Muscle of leg (tissue), 11 donors: ENCODE results near the gene BSG. TPM values are rescaled to one million over a fixed set of nuclear protein-coding genes. Genes with fewer than 3 reads are reported as not detected.
A peak's percentile ranks its signal among the peaks of the same experiment; 100 is the strongest.

Experiments
- DNase-seq: peaks from one replicate; pipeline ENCODE4 v3.0.0; 2013
- H3K27ac ChIP-seq: one replicate; pipeline ENCODE4 v1.5.1; 2013; ENCODE audit warnings: mild to moderate bottlenecking, low read length, control low read depth
- H3K27me3 ChIP-seq: one replicate; pipeline ENCODE4 v1.6.1; 2013; ENCODE audit warnings: low read length; ENCODE audit not compliant: control insufficient read depth, insufficient read depth
- H3K36me3 ChIP-seq: one replicate; pipeline ENCODE4 v1.6.1; 2013; ENCODE audit warnings: low read length; ENCODE audit not compliant: control insufficient read depth, insufficient read depth
- H3K4me1 ChIP-seq: one replicate; pipeline ENCODE4 v1.6.1; 2013; ENCODE audit warnings: low read length; ENCODE audit not compliant: control insufficient read depth, insufficient read depth
- H3K4me3 ChIP-seq: one replicate; pipeline ENCODE4 v1.5.1; 2013; ENCODE audit warnings: low read length, control low read depth
- H3K9me3 ChIP-seq: replicated peaks from 2 replicates; pipeline ENCODE4 v1.6.1; 2013; ENCODE audit warnings: low read depth, low read length; ENCODE audit not compliant: control insufficient read depth
- WGBS: methylation state at CpG from one replicate; pipeline ENCODE4 v1.1.5; 2013; ENCODE audit warnings: missing lambda C conversion rate; ENCODE audit not compliant: insufficient coverage; 5-methylcytosine and 5-hydroxymethylcytosine counted together
- polyA plus RNA-seq, 8 donors: library from polyadenylated mRNA; unstranded; fragments of 120-200 nt; gene quantifications; one replicate each; pipeline versions ENCODE4 v1.2.1 to v1.2.3, GENCODE V29; 2013; ENCODE audit warnings: inconsistent platforms in 1 of 8, low replicate concordance in 1 of 8; ENCODE audit not compliant: insufficient read length in 8 of 8, insufficient read depth in 1 of 8
- total RNA-seq: library from RNA; stranded (reverse); fragments of 120-200 nt; gene quantifications from one replicate; pipeline ENCODE4 v1.2.4, GENCODE V29; 2013

Gene BSG
- total and polyA plus RNA-seq, 9 donors: 160 to 260 (median 221) TPM

DNA sequence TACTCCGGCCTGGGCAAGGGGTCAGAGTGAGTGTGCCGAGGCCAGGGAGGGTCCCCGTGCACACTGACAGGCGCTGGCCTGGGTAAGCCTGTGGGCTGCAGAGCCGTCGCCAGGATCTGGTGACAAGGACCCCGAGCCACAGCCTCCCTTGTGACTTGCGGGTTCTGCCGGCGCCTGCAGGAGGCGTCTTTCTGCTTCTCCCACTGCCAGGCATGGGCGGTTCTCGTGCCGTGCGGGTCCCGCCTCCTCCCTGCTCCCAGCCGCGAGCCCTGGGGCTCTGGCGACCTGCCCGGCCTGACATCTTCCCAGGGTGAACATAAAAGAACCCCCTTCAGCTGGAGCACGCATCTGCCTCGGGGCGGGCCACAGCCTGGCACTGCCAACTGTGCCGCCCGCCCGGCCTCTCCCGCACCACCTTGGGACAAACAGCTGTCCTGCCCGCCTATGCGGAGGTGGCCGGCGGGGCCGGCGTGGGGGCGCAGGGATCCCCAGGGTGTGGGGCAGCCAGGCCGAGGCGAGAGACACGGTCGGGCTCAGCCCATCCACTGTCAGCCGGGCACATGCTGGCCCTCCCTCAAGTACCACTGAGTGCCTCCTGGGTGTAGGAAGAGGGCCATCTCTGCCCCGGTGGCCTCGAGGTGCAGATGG lies 15.8 kb downstream of the BSG start:
- Histone ChIP-seq H3K4me1 (peaks cover 17% of the 10 kb centered on the region), H3K9me3 (no peaks in the 10 kb centered on the region), H3K27me3 (peaks cover 63% of the 10 kb centered on the region), H3K4me3 (no peak overlapping the region), H3K27ac (no peak overlapping the region), H3K36me3 (peaks cover 2% of the 10 kb centered on the region)
- 8% methylated on average over 38 of the region's 41 CpGs for WGBS
- DNase-seq: peak; percentile 62

DNA sequence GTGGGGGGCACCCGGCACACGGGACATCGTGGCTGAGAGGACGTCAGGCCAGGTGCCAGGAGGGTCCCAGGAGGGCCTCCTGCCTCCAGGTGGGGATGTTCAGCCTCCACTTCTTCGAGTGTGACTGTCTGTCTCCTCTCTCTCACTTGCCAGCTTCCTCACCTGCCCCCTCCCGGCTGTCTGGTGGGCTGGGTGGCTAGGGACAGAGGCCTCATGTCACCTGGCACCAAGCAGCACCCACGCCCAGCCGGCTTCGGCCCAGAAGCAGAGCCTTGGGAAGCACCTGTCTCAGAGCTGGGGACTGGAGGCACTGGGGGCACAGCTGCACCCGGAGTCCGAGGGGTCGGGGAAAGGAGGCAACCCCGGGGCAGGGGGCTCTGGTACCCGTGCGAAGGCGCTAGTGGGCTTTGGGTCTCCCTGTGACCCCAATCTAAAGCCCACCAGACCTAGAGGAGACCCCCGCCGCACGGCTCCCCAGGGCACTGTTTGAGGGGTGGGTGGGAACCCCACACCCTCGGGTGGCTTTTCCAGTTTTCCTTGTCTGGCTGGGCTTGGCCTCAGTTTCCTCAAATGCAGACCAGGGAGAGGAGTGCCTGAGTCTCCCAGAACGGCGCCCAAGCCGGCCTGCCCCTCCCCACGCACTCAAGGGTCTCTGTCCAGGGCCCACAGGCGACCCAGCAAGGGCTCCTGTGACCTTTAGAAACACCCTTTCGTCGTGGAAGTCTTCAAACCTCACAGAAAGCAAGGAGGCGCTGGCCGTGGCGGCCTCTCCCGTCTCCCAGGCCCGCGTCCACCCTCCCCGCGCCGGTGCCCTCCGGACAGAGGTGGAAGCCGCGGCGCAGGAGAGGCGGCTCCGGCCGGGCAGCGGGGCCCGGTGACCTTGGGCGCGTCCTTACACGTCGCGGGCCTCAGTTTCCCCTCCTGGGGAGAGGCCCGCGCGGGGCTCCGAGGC lies 16.6 kb downstream of the BSG start:
- no peaks in the 10 kb centered on the region for H3K9me3 ChIP-seq
- no peaks in the 10 kb centered on the region for H3K36me3 ChIP-seq
- H3K27me3 ChIP-seq: peaks cover 71% of the 10 kb centered on the region
- H3K4me1 ChIP-seq: peaks cover 16% of the 10 kb centered on the region
- no peak for DNase-seq
- H3K27ac ChIP-seq: no peak overlapping the region
- no peak overlapping the region for H3K4me3 ChIP-seq
- WGBS: 9% methylated on average over 46 of the region's 54 CpGs

DNA sequence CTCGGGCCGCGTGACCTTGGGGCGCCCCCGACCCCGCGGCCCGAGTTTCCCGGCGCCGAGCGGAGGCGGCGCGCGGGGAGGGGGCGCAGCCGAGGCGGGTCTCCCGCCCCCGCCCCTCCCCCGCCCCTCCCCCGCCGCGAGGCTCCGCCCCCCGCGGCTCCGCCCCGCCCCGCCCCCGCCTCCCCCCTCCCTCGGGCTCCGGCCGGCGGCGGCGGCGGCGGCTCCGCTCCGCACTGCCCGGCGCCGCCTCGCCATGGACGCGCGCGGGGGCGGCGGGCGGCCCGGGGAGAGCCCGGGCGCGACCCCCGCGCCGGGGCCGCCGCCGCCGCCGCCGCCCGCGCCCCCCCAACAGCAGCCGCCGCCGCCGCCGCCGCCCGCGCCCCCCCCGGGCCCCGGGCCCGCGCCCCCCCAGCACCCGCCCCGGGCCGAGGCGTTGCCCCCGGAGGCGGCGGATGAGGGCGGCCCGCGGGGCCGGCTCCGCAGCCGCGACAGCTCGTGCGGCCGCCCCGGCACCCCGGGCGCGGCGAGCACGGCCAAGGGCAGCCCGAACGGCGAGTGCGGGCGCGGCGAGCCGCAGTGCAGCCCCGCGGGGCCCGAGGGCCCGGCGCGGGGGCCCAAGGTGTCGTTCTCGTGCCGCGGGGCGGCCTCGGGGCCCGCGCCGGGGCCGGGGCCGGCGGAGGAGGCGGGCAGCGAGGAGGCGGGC lies 17.4 kb downstream of the BSG start, which contains the start of gene HCN2:
TSS of gene HCN2 (plus strand) at position 189 of the 703 bp plus-strand sequence. CDS start at position 254, 65 bp downstream.
- peaks cover 77% of the 10 kb centered on the region for H3K27me3 ChIP-seq
- H3K9me3 ChIP-seq: no peaks in the 10 kb centered on the region
- H3K36me3 ChIP-seq: no peaks in the 10 kb centered on the region
- no peak within 1 kb of the TSS for H3K27ac ChIP-seq
- WGBS: under 1% methylated on average over 92 of the region's 132 CpGs
- peaks cover 15% of the 10 kb centered on the region for H3K4me1 ChIP-seq
- H3K4me3 ChIP-seq: no peak within 1 kb of the TSS
- no peak for DNase-seq

DNA sequence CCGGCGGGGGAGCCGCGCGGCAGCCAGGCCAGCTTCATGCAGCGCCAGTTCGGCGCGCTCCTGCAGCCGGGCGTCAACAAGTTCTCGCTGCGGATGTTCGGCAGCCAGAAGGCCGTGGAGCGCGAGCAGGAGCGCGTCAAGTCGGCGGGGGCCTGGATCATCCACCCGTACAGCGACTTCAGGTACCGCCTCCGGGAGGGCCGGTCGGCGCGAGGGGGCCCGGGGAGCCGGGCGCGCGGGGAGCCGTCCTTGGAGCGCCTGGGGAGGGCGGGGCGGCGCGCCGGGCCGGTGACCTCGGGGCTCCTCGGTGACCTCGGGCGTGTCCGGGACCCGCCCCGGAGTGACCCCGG lies 18.0 kb downstream of the BSG start:
- Histone ChIP-seq H3K36me3 (no peaks in the 10 kb centered on the region), H3K27me3 (peaks cover 81% of the 10 kb centered on the region), H3K4me1 (peaks cover 15% of the 10 kb centered on the region), H3K9me3 (no peaks in the 10 kb centered on the region), H3K4me3 (no peak overlapping the region), H3K27ac (no peak overlapping the region)
- WGBS: 1% methylated on average over 49 of the region's 50 CpGs
- no peak for DNase-seq

DNA sequence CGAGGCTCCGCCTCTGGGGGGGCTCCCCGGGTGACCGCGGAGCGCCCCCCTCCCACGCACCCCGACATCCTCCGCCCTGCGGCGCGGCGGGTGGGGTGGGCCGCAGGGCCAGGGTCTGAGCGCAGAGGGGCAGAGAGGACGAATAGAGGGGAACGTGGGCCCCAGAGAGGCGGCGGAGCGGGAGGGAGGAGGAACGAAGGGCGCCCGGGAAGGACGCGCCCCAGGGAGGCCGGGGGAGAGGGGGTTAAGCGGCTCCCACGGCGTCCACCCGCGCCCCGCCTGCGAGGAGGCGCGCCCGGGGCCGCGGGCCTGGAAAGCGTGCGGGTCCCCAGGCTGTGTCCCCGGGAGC lies 18.3 kb downstream of the BSG start:
- no peak overlapping the region for H3K27ac ChIP-seq
- peaks cover 15% of the 10 kb centered on the region for H3K4me1 ChIP-seq
- 7% methylated on average over 23 of the region's 41 CpGs for WGBS
- no peak overlapping the region for H3K4me3 ChIP-seq
- H3K36me3 ChIP-seq: no peaks in the 10 kb centered on the region
- no peaks in the 10 kb centered on the region for H3K9me3 ChIP-seq
- DNase-seq: no peak
- peaks cover 84% of the 10 kb centered on the region for H3K27me3 ChIP-seq

DNA sequence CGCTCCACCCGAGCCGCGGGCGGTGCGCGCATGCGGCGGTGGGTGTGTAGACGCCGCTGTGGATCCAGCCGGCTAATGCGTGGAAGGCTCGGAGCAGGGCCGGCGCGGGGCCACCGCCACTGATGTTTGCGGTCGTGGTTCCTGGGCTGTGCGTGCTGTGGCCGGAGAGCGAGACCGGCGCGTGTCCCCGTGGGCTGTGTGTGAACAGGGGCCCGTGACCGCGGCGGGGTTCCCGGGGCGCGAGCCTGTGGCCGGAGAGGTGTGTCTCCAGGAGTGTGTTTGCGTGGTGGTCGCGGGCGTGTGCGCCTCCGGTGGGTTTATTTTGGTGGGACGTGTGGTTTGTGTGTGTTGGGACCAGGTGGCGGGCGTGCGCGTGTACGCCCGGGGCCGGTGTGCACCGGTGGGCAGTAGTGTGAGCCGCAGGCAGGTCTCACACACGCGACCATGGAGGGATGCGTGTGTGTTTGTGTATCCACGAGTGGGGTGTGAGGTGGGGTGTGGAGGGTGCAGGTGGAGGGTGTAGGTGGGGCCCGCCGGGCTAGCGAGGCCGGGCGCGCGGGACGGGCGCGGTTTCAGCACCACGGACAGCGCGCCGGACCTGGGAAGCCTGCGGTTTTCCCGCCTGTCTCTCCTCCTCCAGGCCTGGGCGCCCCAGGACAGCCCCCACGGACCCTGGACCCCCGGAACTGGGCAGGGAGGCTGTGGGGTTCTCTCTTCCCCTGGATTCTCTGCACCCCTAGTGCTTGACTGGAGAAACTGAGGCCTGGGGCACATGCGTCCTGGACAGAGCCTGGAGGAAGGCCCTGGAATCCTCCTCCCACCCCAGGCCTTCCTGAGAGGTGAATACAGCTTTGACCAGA lies 18.9 kb downstream of the BSG start:
- 27% methylated on average over 71 of the region's 75 CpGs for WGBS
- DNase-seq: peak; percentile 47
- Histone ChIP-seq H3K27me3 (peaks cover 86% of the 10 kb centered on the region), H3K4me3 (no peak overlapping the region), H3K27ac (no peak overlapping the region), H3K36me3 (no peaks in the 10 kb centered on the region), H3K9me3 (no peaks in the 10 kb centered on the region), H3K4me1 (peaks cover 15% of the 10 kb centered on the region)

DNA sequence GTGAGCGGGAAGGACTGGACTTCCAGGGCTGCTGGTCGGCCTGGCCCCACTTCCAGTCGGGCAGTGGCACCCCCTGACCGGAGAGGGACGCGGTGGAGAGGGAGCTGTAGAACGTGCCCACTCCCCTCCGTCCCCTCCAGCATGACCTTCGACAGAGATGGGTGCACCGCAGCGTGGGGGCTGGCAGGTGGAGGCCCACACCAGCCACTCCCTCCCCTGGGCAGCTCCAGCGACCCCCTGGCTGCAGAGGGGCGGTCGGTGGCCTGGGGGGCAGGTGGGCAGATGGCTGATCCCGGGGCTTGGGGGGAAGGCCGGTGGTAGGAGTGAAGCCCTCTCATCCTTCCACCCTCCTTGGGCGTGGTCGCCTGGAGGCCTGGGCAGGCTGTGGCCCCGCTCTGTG lies 19.7 kb downstream of the BSG start:
- no peaks in the 10 kb centered on the region for H3K36me3 ChIP-seq
- no peaks in the 10 kb centered on the region for H3K9me3 ChIP-seq
- H3K27ac ChIP-seq: no peak overlapping the region
- H3K27me3 ChIP-seq: peaks cover 86% of the 10 kb centered on the region
- 66% methylated on average over 9 of the region's 19 CpGs for WGBS
- peaks cover 15% of the 10 kb centered on the region for H3K4me1 ChIP-seq
- no peak overlapping the region for H3K4me3 ChIP-seq
- no peak for DNase-seq

DNA sequence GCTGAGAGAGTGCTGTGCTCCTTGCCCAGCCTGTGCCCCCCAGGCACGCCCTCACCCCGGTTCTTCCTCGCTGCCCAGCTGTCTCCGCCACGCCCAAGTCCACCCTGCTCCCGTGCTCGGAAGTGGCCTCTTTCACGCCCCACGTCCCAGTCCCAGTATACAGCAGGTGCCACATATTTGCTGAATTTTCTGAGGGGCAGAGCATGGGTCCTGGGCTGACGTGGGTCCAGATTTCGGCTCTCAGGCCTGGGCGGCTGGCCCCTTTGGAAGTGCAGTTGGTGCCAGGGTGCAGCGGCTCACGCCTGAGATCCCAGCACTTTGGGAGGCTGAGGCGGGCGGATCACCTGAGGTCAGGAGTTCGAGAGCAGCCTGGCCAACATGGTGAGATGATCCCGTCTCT lies 20.7 kb downstream of the BSG start:
- peaks cover 84% of the 10 kb centered on the region for H3K27me3 ChIP-seq
- DNase-seq: no peak
- H3K4me3 ChIP-seq: no peak overlapping the region
- peaks cover 12% of the 10 kb centered on the region for H3K4me1 ChIP-seq
- no peak overlapping the region for H3K27ac ChIP-seq
- WGBS: 80% methylated on average over 15 of the region's 18 CpGs
- H3K36me3 ChIP-seq: no peaks in the 10 kb centered on the region
- no peaks in the 10 kb centered on the region for H3K9me3 ChIP-seq

DNA sequence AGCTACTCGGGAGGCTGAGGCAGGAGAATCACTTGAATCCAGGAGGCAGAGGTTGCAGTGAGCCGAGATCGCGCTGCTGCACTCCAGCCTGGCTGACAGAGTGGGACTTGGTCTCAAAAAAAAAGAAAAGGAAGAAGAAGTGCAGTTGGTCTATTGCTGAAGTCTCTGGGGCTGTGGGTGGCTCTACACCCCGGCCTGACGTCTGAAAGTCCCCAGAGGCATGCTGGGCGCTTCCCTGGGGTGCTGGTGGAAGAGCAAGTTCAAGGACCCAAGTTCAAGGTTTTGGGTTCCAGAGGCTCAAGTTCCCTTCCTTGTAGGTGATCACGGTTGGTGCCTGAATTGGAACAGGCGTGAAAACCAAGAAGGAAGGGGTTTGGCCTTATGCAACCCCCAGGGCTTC lies 21.1 kb downstream of the BSG start:
- Histone ChIP-seq H3K36me3 (no peaks in the 10 kb centered on the region), H3K4me1 (peaks cover 8% of the 10 kb centered on the region), H3K9me3 (no peaks in the 10 kb centered on the region), H3K4me3 (no peak overlapping the region), H3K27ac (no peak overlapping the region), H3K27me3 (peaks cover 79% of the 10 kb centered on the region)
- no peak for DNase-seq
- 68% methylated on average over 6 of the region's 9 CpGs for WGBS
